Stimulated activated naive CD4-positive, alpha-beta T cell treated with Interleukin-2 at 50 U/mL for 16 hours (primary cell): ENCODE results near the gene RANBP1.

Source experiments
- DNase-seq: peaks from one replicate; lab custom pipeline; 2025; lab: John Stamatoyannopoulos, UW

Gene RANBP1

GRCh38 chr22:20124083-20124787, 8.3 kb downstream of the RANBP1 start:
- DNase-seq = no peak

GRCh38 chr22:20125201-20126174, 9.6 kb downstream of the RANBP1 start:
- DNase-seq = no peak

GRCh38 chr22:20126284-20127029, 10.6 kb downstream of the RANBP1 start:
- no peak for DNase-seq

GRCh38 chr22:20127318-20127868, 11.5 kb downstream of the RANBP1 start:
- DNase-seq = no peak

- DNase-seq = no peak
Observed at GRCh38 chr22:20127869-20128618, 12.1 kb downstream of the RANBP1 start.

- no peak for DNase-seq
Observed at GRCh38 chr22:20128619-20128901, 12.7 kb downstream of the RANBP1 start.

GRCh38 chr22:20128902-20129746, 13.2 kb downstream of the RANBP1 start:
- peak; percentile 45 for DNase-seq

- DNase-seq = no peak
Observed at GRCh38 chr22:20129747-20130014, 13.8 kb downstream of the RANBP1 start.

GRCh38 chr22:20130319-20130718, 14.4 kb downstream of the RANBP1 start:
- no peak for DNase-seq

GRCh38 chr22:20130731-20131596, 15.1 kb downstream of the RANBP1 start:
- DNase-seq = peak; percentile 82

GRCh38 chr22:20131597-20131858, 15.6 kb downstream of the RANBP1 start, which contains the start of gene ZDHHC8:
Gene ZDHHC8, plus strand, starts transcription at chr22:20131804. Its CDS starts 144 bp downstream, at chr22:20131948.
- peak; percentile 44 for DNase-seq

- no peak for DNase-seq
Observed at GRCh38 chr22:20131859-20132685, 16.2 kb downstream of the RANBP1 start.

- DNase-seq = no peak
Observed at GRCh38 chr22:20132686-20133246, 16.9 kb downstream of the RANBP1 start.

GRCh38 chr22:20133930-20134549, 18.1 kb downstream of the RANBP1 start:
- DNase-seq = no peak

GRCh38 chr22:20135265-20135664, 19.4 kb downstream of the RANBP1 start:
- DNase-seq = no peak

GRCh38 chr22:20135806-20136602, 20.1 kb downstream of the RANBP1 start:
- DNase-seq = no peak

- DNase-seq = no peak
Observed at GRCh38 chr22:20136603-20136873, 20.6 kb downstream of the RANBP1 start.

GRCh38 chr22:20137113-20137512, 21.2 kb downstream of the RANBP1 start:
- DNase-seq = no peak
